OCI-LY1 (cell line): ENCODE data around the gene TUT1.

Source experiments
- H2AFZ ChIP-seq: fragments of 200-600 bp; sonication (generic), shearing (Covaris generic); 2 replicates; pipeline ENCODE4 v1.6.0; 2014; ENCODE audit warnings: antibody characterized with exemption, mild to moderate bottlenecking, low read length
- H3F3A ChIP-seq: fragments of 200-600 bp; sonication (generic), shearing (Covaris generic); 2 replicates; pipeline ENCODE4 v1.6.0; 2014; ENCODE audit warnings: mild to moderate bottlenecking, antibody characterized with exemption, low read length, moderate library complexity; ENCODE audit not compliant: insufficient read depth
- H3K27ac ChIP-seq: fragments of 200-600 bp; sonication (generic); 2 replicates; pipeline ENCODE4 v1.5.1; 2014; ENCODE audit warnings: low read length, mixed run types, mild to moderate bottlenecking, low read depth; ENCODE audit not compliant: poor library complexity, severe bottlenecking
- H3K27me3 ChIP-seq: fragments of 200-600 bp; sonication (generic); 2 replicates; pipeline ENCODE4 v1.6.0; 2014; ENCODE audit warnings: antibody characterized with exemption, mild to moderate bottlenecking, low read length, moderate library complexity; ENCODE audit not compliant: insufficient read depth
- H3K36me3 ChIP-seq: fragments of 200-600 bp; sonication (generic); 2 replicates; pipeline ENCODE4 v1.6.1; 2014; ENCODE audit warnings: mild to moderate bottlenecking, antibody characterized with exemption, low read length, moderate library complexity, mixed read lengths; ENCODE audit not compliant: insufficient read depth
- H3K4me1 ChIP-seq: fragments of 200-600 bp; sonication (generic); 2 replicates; pipeline ENCODE4 v1.5.1; 2014; ENCODE audit warnings: mild to moderate bottlenecking, low read length, moderate library complexity; ENCODE audit not compliant: insufficient read depth, severe bottlenecking
- H3K4me2 ChIP-seq: fragments of 200-600 bp; sonication (generic), shearing (Covaris generic); 2 replicates; pipeline ENCODE4 v1.6.1; 2014; ENCODE audit warnings: low read length
- H3K4me3 ChIP-seq: fragments of 200-600 bp; sonication (generic); 2 replicates; pipeline ENCODE4 v1.5.1; 2014; ENCODE audit warnings: low read length, low read depth, mild to moderate bottlenecking, mixed read lengths; ENCODE audit not compliant: poor library complexity, severe bottlenecking
- H3K79me2 ChIP-seq: fragments of 200-600 bp; shearing (Covaris generic); 2 replicates; pipeline ENCODE4 v1.6.1; 2016; ENCODE audit warnings: mixed run types, low read length, mixed read lengths; ENCODE audit not compliant: insufficient read depth
- H3K9ac ChIP-seq: fragments of 200-600 bp; sonication (generic), shearing (Covaris generic); 2 replicates; pipeline ENCODE4 v1.6.1; 2014; ENCODE audit warnings: mild to moderate bottlenecking, low read length, mixed read lengths
- H3K9me2 ChIP-seq: fragments of 200-600 bp; sonication (generic), shearing (Covaris generic); 2 replicates; pipeline ENCODE4 v1.6.1; 2014; ENCODE audit warnings: low read depth, mild to moderate bottlenecking, low read length, mixed read lengths
- H3K9me3 ChIP-seq: fragments of 200-600 bp; shearing (Covaris generic); 2 replicates; pipeline ENCODE4 v1.6.1; 2014; ENCODE audit warnings: low read length, mixed read lengths
- H4K20me1 ChIP-seq: fragments of 200-600 bp; sonication (generic), shearing (Covaris generic); 2 replicates; pipeline ENCODE4 v1.6.0; 2016; ENCODE audit warnings: mild to moderate bottlenecking, low read length; ENCODE audit not compliant: insufficient read depth
- EZH2 ChIP-seq: fragments of 200-600 bp; sonication (generic), shearing (Covaris generic); IDR thresholded peaks from 2 replicates; pipeline ENCODE4 v1.8.0; 2017; ENCODE audit warnings: borderline replicate concordance, mixed run types, mild to moderate bottlenecking, antibody characterized with exemption, low read length, moderate library complexity, mixed read lengths
- TF ChIP-seq, protein P1 (sequence below): fragments of 200-600 bp; sonication (generic), shearing (Covaris generic); IDR thresholded peaks from 2 replicates; pipeline ENCODE4 v1.5.1; 2017; ENCODE audit warnings: mild to moderate bottlenecking, antibody characterized with exemption, low read length, moderate library complexity, mixed read lengths

Gene TUT1

GRCh38 chr11:62605902-62606301 is 14.6 kb upstream of the TUT1 start:
- Histone ChIP-seq H3K27ac (no peak overlapping the region), H3K27me3 (no peaks in the 10 kb centered on the region), H4K20me1 (no peaks in the 10 kb centered on the region), H3K36me3 (peaks cover 60% of the 10 kb centered on the region), H3F3A (no peaks in the 10 kb centered on the region; the same call in 1 of the 2 replicates), H3K4me1 (peaks cover 36% of the 10 kb centered on the region), H2AFZ (no peak overlapping the region), H3K9me2 (no peaks in the 10 kb centered on the region), H3K9ac (no peak overlapping the region), H3K79me2 (peaks cover 5% of the 10 kb centered on the region), H3K4me3 (no peak overlapping the region), H3K9me3 (no peaks in the 10 kb centered on the region), H3K4me2 (no peak overlapping the region)
- no peak for TF ChIP-seq EZH2
- TF ChIP-seq, protein P1, sequence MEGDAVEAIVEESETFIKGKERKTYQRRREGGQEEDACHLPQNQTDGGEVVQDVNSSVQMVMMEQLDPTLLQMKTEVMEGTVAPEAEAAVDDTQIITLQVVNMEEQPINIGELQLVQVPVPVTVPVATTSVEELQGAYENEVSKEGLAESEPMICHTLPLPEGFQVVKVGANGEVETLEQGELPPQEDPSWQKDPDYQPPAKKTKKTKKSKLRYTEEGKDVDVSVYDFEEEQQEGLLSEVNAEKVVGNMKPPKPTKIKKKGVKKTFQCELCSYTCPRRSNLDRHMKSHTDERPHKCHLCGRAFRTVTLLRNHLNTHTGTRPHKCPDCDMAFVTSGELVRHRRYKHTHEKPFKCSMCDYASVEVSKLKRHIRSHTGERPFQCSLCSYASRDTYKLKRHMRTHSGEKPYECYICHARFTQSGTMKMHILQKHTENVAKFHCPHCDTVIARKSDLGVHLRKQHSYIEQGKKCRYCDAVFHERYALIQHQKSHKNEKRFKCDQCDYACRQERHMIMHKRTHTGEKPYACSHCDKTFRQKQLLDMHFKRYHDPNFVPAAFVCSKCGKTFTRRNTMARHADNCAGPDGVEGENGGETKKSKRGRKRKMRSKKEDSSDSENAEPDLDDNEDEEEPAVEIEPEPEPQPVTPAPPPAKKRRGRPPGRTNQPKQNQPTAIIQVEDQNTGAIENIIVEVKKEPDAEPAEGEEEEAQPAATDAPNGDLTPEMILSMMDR: no peak

- TF ChIP-seq, protein P1: no peak
- TF ChIP-seq EZH2: no peak
- Histone ChIP-seq H3K4me1 (peaks cover 32% of the 10 kb centered on the region), H3K9me3 (no peaks in the 10 kb centered on the region), H2AFZ (no peak overlapping the region), H3K79me2 (peaks cover 9% of the 10 kb centered on the region), H3K9ac (no peak overlapping the region), H3K9me2 (no peaks in the 10 kb centered on the region), H3K4me2 (no peak overlapping the region), H3K36me3 (peaks cover 63% of the 10 kb centered on the region), H3K27me3 (no peaks in the 10 kb centered on the region), H3F3A (no peaks in the 10 kb centered on the region; the same call in 1 of the 2 replicates), H4K20me1 (no peaks in the 10 kb centered on the region), H3K4me3 (no peak overlapping the region), H3K27ac (no peak overlapping the region)
Observed at GRCh38 chr11:62605467-62605866, 14.1 kb upstream of the TUT1 start.

DNA sequence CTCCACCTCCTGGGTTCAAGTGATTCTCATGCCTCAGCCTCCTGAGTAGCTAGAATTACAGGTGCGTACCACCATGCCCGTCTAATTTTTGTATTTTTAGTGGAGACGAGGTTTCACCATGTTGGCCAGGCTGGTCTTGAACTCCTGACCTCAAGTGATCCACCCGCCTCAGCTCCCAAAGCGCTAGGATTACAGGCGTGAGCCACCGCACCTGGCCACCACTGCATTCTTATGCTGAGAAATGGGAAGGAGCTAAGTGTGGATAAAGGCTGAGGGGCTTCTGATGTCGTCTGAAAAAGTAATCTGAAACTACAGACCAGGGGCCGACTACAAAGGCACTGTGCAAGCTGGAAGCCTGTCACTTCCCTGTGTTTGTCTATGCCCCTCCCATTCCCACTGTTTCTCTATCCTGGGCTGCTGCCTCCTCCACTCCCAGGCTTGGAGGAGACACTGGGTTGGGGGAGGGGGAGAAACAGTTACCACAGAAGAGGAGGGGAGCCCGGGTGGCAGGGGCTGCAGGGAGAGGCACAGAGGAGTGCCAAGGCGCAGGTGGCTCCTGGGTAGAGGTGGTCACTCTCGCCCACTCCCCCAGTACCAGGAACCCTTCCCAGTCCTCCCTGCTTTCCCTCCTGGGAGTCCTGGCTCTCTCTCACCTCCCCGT is 13.3 kb upstream of the TUT1 start:
- Histone ChIP-seq H3K9ac (no peak overlapping the region), H4K20me1 (no peaks in the 10 kb centered on the region), H3K27me3 (no peaks in the 10 kb centered on the region), H3K4me1 (peaks cover 31% of the 10 kb centered on the region), H3K36me3 (peaks cover 66% of the 10 kb centered on the region), H3F3A (no peaks in the 10 kb centered on the region), H3K27ac (no peak overlapping the region), H3K9me2 (no peaks in the 10 kb centered on the region), H3K79me2 (peaks cover 18% of the 10 kb centered on the region), H2AFZ (no peak overlapping the region), H3K4me2 (no peak overlapping the region), H3K4me3 (no peak overlapping the region), H3K9me3 (no peaks in the 10 kb centered on the region)
- TF ChIP-seq, protein P1: no peak
- no peak for TF ChIP-seq EZH2
